A673 (cell line): ENCODE results near the gene LPIN2. TPM values are rescaled to one million over a fixed set of nuclear protein-coding genes. Genes with fewer than 3 reads are reported as not detected.
"Not testable (repeated sequence)": the region's sequence is repeated elsewhere in the genome, so short reads cannot be mapped to it uniquely, and the experiment has no call there.

Experiments used
- BruUV-seq: library from RNA; stranded (reverse); fragments of 400-500 nt; replicated peaks from 2 replicates; lab custom pipeline; 2021; lab: Mats Ljungman, UMichigan
- CTCF ChIA-PET: fragments of 300-600 bp; sonication (Branson Sonifier 250); formaldehyde crosslinking; loops from one replicate; lab custom pipeline; 2022; ENCODE audit warnings: antibody characterized with exemption; lab: Charles Lee
- POLR2A ChIA-PET: fragments of 300-600 bp; sonication (Branson Sonifier 250); formaldehyde crosslinking; loops from one replicate; lab custom pipeline; 2022; ENCODE audit warnings: antibody characterized with exemption; ENCODE audit not compliant: low non-redundant PET; lab: Charles Lee
- DNase-seq: peaks from one replicate; pipeline ENCODE4 v3.0.0-alpha.2; 2015; ENCODE audit warnings: low spot score
- H3K27ac ChIP-seq: fragments of 200-600 bp; sonication (generic); 2 replicates; pipeline ENCODE4 v1.5.1; 2016; ENCODE audit warnings: mixed run types, low read depth, mild to moderate bottlenecking, mixed read lengths, antibody characterized with exemption, low read length; ENCODE audit not compliant: poor library complexity, severe bottlenecking
- H3K27me3 ChIP-seq: fragments of 200-600 bp; sonication (generic); replicated peaks from 2 replicates; pipeline ENCODE4 v1.6.1; 2017; ENCODE audit warnings: mixed run types, low read depth, mild to moderate bottlenecking, mixed read lengths, antibody characterized with exemption, low read length; ENCODE audit not compliant: insufficient read depth, poor library complexity
- H3K36me3 ChIP-seq: fragments of 200-600 bp; sonication (generic); 2 replicates; pipeline ENCODE4 v1.6.1; 2016; ENCODE audit warnings: mixed run types, mild to moderate bottlenecking, mixed read lengths, antibody characterized with exemption, low read length; ENCODE audit not compliant: insufficient read depth, poor library complexity, severe bottlenecking
- H3K4me1 ChIP-seq: fragments of 200-600 bp; sonication (generic); 2 replicates; pipeline ENCODE4 v1.6.1; 2017; ENCODE audit warnings: mixed run types, mild to moderate bottlenecking, mixed read lengths, antibody characterized with exemption, low read length; ENCODE audit not compliant: insufficient read depth, poor library complexity, severe bottlenecking
- H3K4me3 ChIP-seq: fragments of 200-600 bp; sonication (generic); 2 replicates; pipeline ENCODE4 v1.5.1; 2016; ENCODE audit warnings: low read depth, mixed run types, mild to moderate bottlenecking, mixed read lengths, low read length; ENCODE audit not compliant: poor library complexity, severe bottlenecking
- H3K9me3 ChIP-seq: fragments of 200-600 bp; sonication (generic); 2 replicates; pipeline ENCODE4 v1.6.1; 2016; ENCODE audit warnings: mixed run types, low read depth, mild to moderate bottlenecking, mixed read lengths, antibody characterized with exemption, low read length; ENCODE audit not compliant: poor library complexity, severe bottlenecking
- EZH2 ChIP-seq: fragments of 200-600 bp; sonication (generic); IDR thresholded peaks from 2 replicates; pipeline ENCODE4 v1.6.1; 2017; ENCODE audit warnings: borderline replicate concordance, low read depth, mild to moderate bottlenecking, mixed read lengths, antibody characterized with exemption, low read length; ENCODE audit not compliant: poor library complexity, severe bottlenecking
- intact Hi-C: fragments of 100-400 bp; cut with micrococcal nuclease; formaldehyde crosslinking; loops from one replicate; pipeline ENCODE4 v1.10.0; 2022; ENCODE audit not compliant: unreplicated experiment
- total RNA-seq: library from RNA; stranded (reverse); gene quantifications from 2 replicates; pipeline ENCODE4 v1.2.3, GENCODE V29; 2021
- TF ChIP-seq, protein P1 (sequence below): fragments of 300-800, 200-600 bp; sonication (generic); conservative IDR thresholded peaks from 2 replicates; pipeline ENCODE4 v1.5.1; 2017; ENCODE audit warnings: low read depth, mild to moderate bottlenecking, antibody characterized with exemption, low read length, moderate library complexity, mixed read lengths

The LPIN2 gene
- total RNA-seq, 1 experiment from 2014 or later: 22.5 TPM

DNA sequence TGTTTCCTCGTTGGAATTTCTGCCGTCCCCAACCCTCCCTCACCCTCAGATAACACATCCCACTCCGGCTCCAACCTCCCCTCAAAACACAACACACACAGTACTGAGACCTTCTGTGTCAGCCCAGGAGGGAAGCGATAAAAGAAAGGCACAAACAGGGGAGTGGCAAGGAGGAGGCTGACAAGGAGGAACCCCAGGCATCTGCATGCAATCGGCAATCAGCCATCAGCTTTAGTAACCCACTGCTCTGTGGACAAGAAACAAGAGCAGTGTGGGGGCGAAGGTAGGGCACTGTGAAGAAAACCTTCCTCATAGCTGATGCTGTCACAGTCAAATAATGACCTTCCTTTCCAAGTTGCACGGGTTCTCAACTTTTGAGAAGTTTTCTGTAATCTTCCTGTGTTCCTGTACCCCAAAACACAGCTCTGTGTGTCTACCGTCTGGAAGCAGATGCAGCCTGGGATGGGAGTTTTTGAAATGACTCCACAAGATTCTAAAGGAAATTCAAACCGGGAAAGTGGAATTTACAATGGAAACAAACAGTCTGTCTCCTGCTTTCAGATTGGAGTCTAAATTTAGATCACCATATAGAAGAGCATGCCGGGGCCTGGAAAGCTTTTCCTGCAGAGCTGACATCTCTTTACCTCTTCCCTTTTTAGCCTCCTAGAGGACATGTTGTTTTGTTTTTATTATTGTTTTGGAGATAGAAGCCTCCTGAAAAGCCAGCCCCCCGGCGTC, 16.4 kb upstream of the LPIN2 start:
- intact Hi-C loops: no loop called here
- ChIA-PET POLR2A (no interaction called here), CTCF (no interaction called here)
- H3K4me3 ChIP-seq: no peak overlapping the region
- H3K9me3 ChIP-seq: no peaks in the 10 kb centered on the region
- H3K36me3 ChIP-seq: no peaks in the 10 kb centered on the region
- no peaks in the 10 kb centered on the region for H3K27me3 ChIP-seq
- no TSS peak for BruUV-seq
- DNase-seq: no peak
- no peaks in the 10 kb centered on the region for H3K4me1 ChIP-seq
- TF ChIP-seq EZH2: no peak
- TF ChIP-seq, protein P1, sequence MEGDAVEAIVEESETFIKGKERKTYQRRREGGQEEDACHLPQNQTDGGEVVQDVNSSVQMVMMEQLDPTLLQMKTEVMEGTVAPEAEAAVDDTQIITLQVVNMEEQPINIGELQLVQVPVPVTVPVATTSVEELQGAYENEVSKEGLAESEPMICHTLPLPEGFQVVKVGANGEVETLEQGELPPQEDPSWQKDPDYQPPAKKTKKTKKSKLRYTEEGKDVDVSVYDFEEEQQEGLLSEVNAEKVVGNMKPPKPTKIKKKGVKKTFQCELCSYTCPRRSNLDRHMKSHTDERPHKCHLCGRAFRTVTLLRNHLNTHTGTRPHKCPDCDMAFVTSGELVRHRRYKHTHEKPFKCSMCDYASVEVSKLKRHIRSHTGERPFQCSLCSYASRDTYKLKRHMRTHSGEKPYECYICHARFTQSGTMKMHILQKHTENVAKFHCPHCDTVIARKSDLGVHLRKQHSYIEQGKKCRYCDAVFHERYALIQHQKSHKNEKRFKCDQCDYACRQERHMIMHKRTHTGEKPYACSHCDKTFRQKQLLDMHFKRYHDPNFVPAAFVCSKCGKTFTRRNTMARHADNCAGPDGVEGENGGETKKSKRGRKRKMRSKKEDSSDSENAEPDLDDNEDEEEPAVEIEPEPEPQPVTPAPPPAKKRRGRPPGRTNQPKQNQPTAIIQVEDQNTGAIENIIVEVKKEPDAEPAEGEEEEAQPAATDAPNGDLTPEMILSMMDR: no peak
- no peak overlapping the region for H3K27ac ChIP-seq

DNA sequence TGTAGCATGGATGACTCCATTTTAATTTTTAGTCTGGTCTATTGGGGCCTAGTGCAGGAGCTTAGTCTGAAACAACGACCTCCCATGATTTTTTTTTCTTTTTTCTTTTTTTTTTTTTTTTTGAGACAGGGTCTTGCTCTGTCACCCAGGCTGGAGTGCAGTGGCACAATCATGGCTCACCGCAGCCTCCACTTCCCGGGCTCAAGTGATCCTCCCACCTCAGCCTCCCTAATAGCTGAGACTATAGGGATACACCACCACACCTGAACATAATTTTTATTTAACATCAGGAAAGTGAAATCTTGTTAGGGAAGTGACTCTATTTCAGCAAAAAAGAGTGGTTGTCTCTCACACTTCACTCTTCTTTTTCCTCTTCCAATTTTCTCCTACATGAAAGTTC, 15.2 kb upstream of the LPIN2 start:
- H3K4me1 ChIP-seq, CTCF ChIA-PET, intact Hi-C loops, DNase-seq, H3K27ac ChIP-seq, H3K27me3 ChIP-seq, H3K9me3 ChIP-seq, BruUV-seq, H3K4me3 ChIP-seq, H3K36me3 ChIP-seq: not testable (repeated sequence)
- POLR2A ChIA-PET: interaction anchor here (0.6 kb wide), 1 partner anchor 566 kb away, joined by 16 read pairs; no protein-coding TSS in a partner anchor

DNA sequence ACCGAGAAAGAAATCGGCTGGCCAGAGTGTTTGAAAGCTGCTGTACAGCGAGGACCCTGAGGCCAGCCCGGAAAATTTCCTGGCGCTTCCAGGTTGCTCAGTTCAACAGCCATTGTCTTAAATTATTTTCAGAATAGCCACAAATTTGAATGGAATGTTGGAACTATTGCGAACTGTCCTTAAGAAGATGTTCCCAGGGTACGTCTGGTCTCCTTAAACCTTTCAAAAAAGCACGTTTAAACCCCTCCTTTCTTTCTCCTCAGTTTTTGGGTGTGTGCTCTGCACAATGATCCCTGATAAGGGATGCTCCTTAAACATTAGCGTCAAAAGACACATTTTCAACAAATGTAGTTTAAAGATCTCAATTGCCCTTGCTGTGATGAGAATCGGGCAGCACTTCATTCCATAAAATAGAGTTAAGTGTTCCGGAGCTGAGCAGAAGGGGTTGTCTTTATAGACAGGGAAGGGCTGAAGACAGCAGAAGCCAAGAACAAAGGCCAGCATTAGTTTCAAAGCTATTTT, 14.5 kb upstream of the LPIN2 start:
- no peak overlapping the region for H3K4me3 ChIP-seq
- no peaks in the 10 kb centered on the region for H3K9me3 ChIP-seq
- ChIA-PET CTCF (no interaction called here), POLR2A (interaction anchor here (0.6 kb wide), 1 partner anchor 567 kb away, joined by 16 read pairs; no protein-coding TSS in a partner anchor)
- H3K36me3 ChIP-seq: no peaks in the 10 kb centered on the region
- H3K4me1 ChIP-seq: no peaks in the 10 kb centered on the region
- intact Hi-C loops: no loop called here
- no peaks in the 10 kb centered on the region for H3K27me3 ChIP-seq
- TF ChIP-seq, protein P1: no peak
- no peak for TF ChIP-seq EZH2
- DNase-seq: no peak
- no peak overlapping the region for H3K27ac ChIP-seq
- BruUV-seq: no TSS peak

DNA sequence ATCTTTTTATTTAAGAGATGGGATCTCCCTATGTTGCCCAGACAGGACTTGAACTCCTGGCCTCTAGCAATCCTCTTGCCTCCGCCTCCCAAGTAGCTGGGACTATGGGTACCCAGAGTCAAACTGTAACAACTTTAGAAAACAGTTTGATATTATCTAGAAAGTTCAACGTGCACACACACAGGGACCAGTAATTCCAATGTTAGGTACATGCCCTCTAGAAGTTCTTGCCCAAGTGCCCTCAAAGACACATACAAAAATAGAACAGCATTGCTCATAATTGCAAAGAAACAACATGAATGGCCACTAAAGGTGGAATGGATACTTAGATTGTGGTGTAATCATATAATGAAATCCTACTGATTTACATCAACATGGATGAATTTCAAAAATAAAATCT, 12.6 kb upstream of the LPIN2 start:
- CTCF ChIA-PET: no interaction called here
- intact Hi-C loops: no loop called here

DNA sequence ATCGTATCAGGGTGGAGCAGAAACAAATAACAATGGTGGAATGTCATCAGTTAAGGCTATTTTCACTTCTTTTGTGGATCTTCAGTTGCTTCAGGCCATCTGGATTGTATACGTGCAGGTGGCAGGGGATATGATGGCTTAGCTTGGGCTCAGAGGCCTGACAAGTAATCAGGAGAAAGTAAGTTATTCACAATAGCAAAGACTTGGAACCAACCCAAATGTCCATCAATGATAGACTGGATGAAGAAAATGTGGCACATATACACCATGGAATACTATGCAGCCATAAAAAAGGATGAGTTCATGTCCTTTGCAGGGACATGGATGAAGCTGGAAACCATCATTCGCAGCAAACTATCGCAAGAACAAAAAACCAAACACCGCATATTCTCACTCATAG, 10.7 kb upstream of the LPIN2 start:
- intact Hi-C loops, H3K4me3 ChIP-seq, H3K27me3 ChIP-seq, H3K4me1 ChIP-seq, CTCF ChIA-PET, H3K9me3 ChIP-seq, H3K36me3 ChIP-seq, H3K27ac ChIP-seq, DNase-seq, BruUV-seq, POLR2A ChIA-PET: not testable (repeated sequence)

More for the DNA sequence above, 12.6 kb upstream of the LPIN2 start:
- POLR2A ChIA-PET: no interaction called here
- Histone ChIP-seq H3K27ac (no peak overlapping the region), H3K4me1 (no peaks in the 10 kb centered on the region), H3K36me3 (no peaks in the 10 kb centered on the region), H3K27me3 (no peaks in the 10 kb centered on the region), H3K9me3 (no peaks in the 10 kb centered on the region), H3K4me3 (no peak overlapping the region)
- TF ChIP-seq, protein P1: no peak
- no peak for TF ChIP-seq EZH2
- DNase-seq: no peak
- BruUV-seq: no TSS peak
